HCT116 (cell line): Measurements from ENCODE around the gene DMBT1. TPM values are rescaled to one million over a fixed set of nuclear protein-coding genes. Genes with fewer than 3 reads are reported as not detected.

Source experiments
- ATAC-seq: fragments of 200-7000 bp; cut with Tn5 transposase; 2 replicates; pipeline ENCODE4 v1.9.1; 2020; ENCODE audit warnings: mild to moderate bottlenecking, moderate library complexity
- BruUV-seq: library from RNA; stranded (reverse); fragments of 400-500 nt; replicated peaks from 2 replicates; lab custom pipeline; 2021; lab: Mats Ljungman, UMichigan
- CTCF ChIA-PET: fragments of 300-600 bp; sonication (Branson Sonifier 250); formaldehyde crosslinking; loops from one replicate; lab custom pipeline; 2021; ENCODE audit warnings: antibody characterized with exemption; lab: Charles Lee
- POLR2A ChIA-PET: fragments of 300-600, 350-600 bp; sonication (Branson Sonifier 250); formaldehyde crosslinking; loops from one replicate; lab custom pipeline; 2021; ENCODE audit warnings: antibody characterized with exemption; lab: Charles Lee
- RAD21 ChIA-PET, 2 experiments: fragments of 300-600 bp; sonication (Branson Sonifier 250); formaldehyde crosslinking; loops; one replicate each; lab custom pipeline; 2023; ENCODE audit warnings: low total read pairs in 2 of 2; ENCODE audit not compliant: uncharacterized antibody in 2 of 2, unreplicated experiment in 2 of 2, low non-redundant PET in 1 of 2; lab: Charles Lee
- DNase-seq: peaks from one replicate; pipeline ENCODE4 v3.0.0-alpha.2; 2010; ENCODE audit warnings: low read depth, low spot score
- H2AFZ ChIP-seq: fragments of 200-600 bp; shearing (Covaris generic), sonication (generic); 2 replicates; pipeline ENCODE4 v1.6.1; 2017; ENCODE audit warnings: low read depth, mixed run types, mixed read lengths, antibody characterized with exemption, low read length; ENCODE audit not compliant: poor library complexity, severe bottlenecking
- H3K27ac ChIP-seq: 2 replicates; pipeline ENCODE4 v1.5.1; 2012; ENCODE audit warnings: low read depth, low read length
- H3K27me3 ChIP-seq: fragments of 200-600 bp; sonication (generic); 2 replicates; pipeline ENCODE4 v1.6.1; 2016; ENCODE audit warnings: mixed run types, low read length, mixed read lengths; ENCODE audit not compliant: insufficient read depth
- H3K36me3 ChIP-seq, 2 experiments: fragments of 200-500 bp in 1 of 2; fragments of 200-600 bp in 1 of 2; sonication (Bioruptor generic) in 1 of 2; sonication (generic) in 1 of 2; 2 replicates each; pipeline versions ENCODE4 v1.5.1 to v1.6.1; 2014 to 2016; ENCODE audit warnings: low read length in 2 of 2, inconsistent platforms in 1 of 2, mixed read lengths in 1 of 2, mixed run types in 1 of 2; ENCODE audit not compliant: insufficient read depth in 2 of 2, control insufficient read depth in 1 of 2
- H3K4me1 ChIP-seq, 2 experiments: fragments of 200-600 bp in 1 of 2; sonication (generic) in 1 of 2; 2 replicates each; pipeline versions ENCODE4 v1.5.1 to v1.6.1; 2012 to 2017; ENCODE audit warnings: low read length in 2 of 2, inconsistent platforms in 1 of 2, mild to moderate bottlenecking in 1 of 2, mixed read lengths in 1 of 2, mixed run types in 1 of 2, moderate library complexity in 1 of 2; ENCODE audit not compliant: insufficient read depth in 2 of 2, control insufficient read depth in 1 of 2
- H3K4me2 ChIP-seq: fragments of 200-600 bp; sonication (generic); 2 replicates; pipeline ENCODE4 v1.6.1; 2017; ENCODE audit warnings: mixed run types, low read length, mixed read lengths
- H3K4me3 ChIP-seq, 2 experiments: fragments of 200-600 bp in 1 of 2; sonication (generic) in 1 of 2; replicated peaks in 1 of 2; 2 replicates each; pipeline ENCODE4 v1.5.1; 2011 to 2016; ENCODE audit warnings: low read length in 2 of 2, control low read depth in 1 of 2, low read depth in 1 of 2, mild to moderate bottlenecking in 1 of 2, mixed read lengths in 1 of 2, mixed run types in 1 of 2
- H3K79me2 ChIP-seq: fragments of 200-600 bp; sonication (generic); 2 replicates; pipeline ENCODE4 v1.6.1; 2017; ENCODE audit warnings: mild to moderate bottlenecking, mixed run types, low read length, moderate library complexity, mixed read lengths; ENCODE audit not compliant: insufficient read depth
- H3K9ac ChIP-seq: fragments of 200-600 bp; sonication (generic); 2 replicates; pipeline ENCODE4 v1.6.1; 2016; ENCODE audit warnings: low read length, mixed read lengths
- H3K9me2 ChIP-seq: fragments of 200-600 bp; sonication (generic), shearing (Covaris generic); 2 replicates; pipeline ENCODE4 v1.6.1; 2017; ENCODE audit warnings: mixed run types, mild to moderate bottlenecking, moderate library complexity; ENCODE audit not compliant: insufficient read depth
- H3K9me3 ChIP-seq, 2 experiments: fragments of 200-500 bp in 1 of 2; fragments of 200-600 bp in 1 of 2; sonication (Bioruptor generic) in 1 of 2; sonication (generic) in 1 of 2; 2 replicates each; pipeline ENCODE4 v1.6.1; 2014 to 2017; ENCODE audit warnings: low read length in 2 of 2, mixed read lengths in 2 of 2, inconsistent platforms in 1 of 2, low read depth in 1 of 2, mild to moderate bottlenecking in 1 of 2, mixed run types in 1 of 2, moderate library complexity in 1 of 2; ENCODE audit not compliant: control insufficient read depth in 1 of 2, insufficient read depth in 1 of 2
- H4K20me1 ChIP-seq: fragments of 200-600 bp; sonication (generic), shearing (Covaris generic); 2 replicates; pipeline ENCODE4 v1.6.1; 2017; ENCODE audit warnings: mixed run types, mild to moderate bottlenecking, moderate library complexity; ENCODE audit not compliant: insufficient read depth
- CEBPB ChIP-seq: IDR thresholded peaks from 2 replicates; pipeline ENCODE4 v1.6.1; 2012; ENCODE audit warnings: low read depth
- EGR1 ChIP-seq: IDR thresholded peaks from 2 replicates; pipeline ENCODE4 v1.6.1; 2012; ENCODE audit warnings: low read depth
- ELF1 ChIP-seq: IDR thresholded peaks from 2 replicates; pipeline ENCODE4 v1.6.1; 2012; ENCODE audit warnings: low read depth, borderline replicate concordance
- EZH2 ChIP-seq: fragments of 200-600 bp; sonication (generic); IDR thresholded peaks from 2 replicates; pipeline ENCODE4 v1.6.1; 2017; ENCODE audit warnings: antibody characterized with exemption, mixed run types
- EZH2phosphoT487 ChIP-seq: fragments of 200-600 bp; IDR thresholded peaks from 2 replicates; pipeline ENCODE4 v1.6.1; 2018; ENCODE audit warnings: antibody characterized with exemption, borderline replicate concordance
- FOSL1 ChIP-seq: IDR thresholded peaks from 2 replicates; pipeline ENCODE4 v1.6.1; 2012; ENCODE audit warnings: low read depth
- JUND ChIP-seq: IDR thresholded peaks from 2 replicates; pipeline ENCODE4 v1.6.1; 2012
- POLR2A ChIP-seq: IDR thresholded peaks from 2 replicates; pipeline ENCODE4 v1.7.0; 2011; ENCODE audit warnings: borderline replicate concordance; ENCODE audit not compliant: insufficient read depth, insufficient read length; ENCODE audit errors: extremely low read depth
- RAD21 ChIP-seq: IDR thresholded peaks from 2 replicates; pipeline ENCODE4 v1.6.1; 2012; ENCODE audit warnings: low read depth, mild to moderate bottlenecking
- SIN3A ChIP-seq: IDR thresholded peaks from 2 replicates; pipeline ENCODE4 v1.6.1; 2012; ENCODE audit warnings: low read depth
- SP1 ChIP-seq: IDR thresholded peaks from 2 replicates; pipeline ENCODE4 v1.6.1; 2012; ENCODE audit warnings: low read depth
- TCF7L2 ChIP-seq: IDR thresholded peaks from 2 replicates; pipeline ENCODE4 v1.7.0; 2011; ENCODE audit warnings: borderline replicate concordance, inconsistent platforms; ENCODE audit not compliant: insufficient read depth, insufficient read length; ENCODE audit errors: extremely low read depth
- YY1 ChIP-seq: IDR thresholded peaks from 2 replicates; pipeline ENCODE4 v1.6.1; 2011; ENCODE audit warnings: low read length, low read depth, moderate library complexity, mild to moderate bottlenecking; ENCODE audit not compliant: insufficient replicate concordance; ENCODE audit errors: extremely low read depth
- ZBTB33 ChIP-seq: IDR thresholded peaks from 2 replicates; pipeline ENCODE4 v1.6.1; 2011; ENCODE audit warnings: mild to moderate bottlenecking, low read length, moderate library complexity; ENCODE audit not compliant: insufficient replicate concordance; ENCODE audit errors: extremely low read depth
- ZNF274 ChIP-seq: fragments of 200-500 bp; sonication (Bioruptor generic); IDR thresholded peaks from 2 replicates; pipeline ENCODE4 v1.6.1; 2014; ENCODE audit warnings: mild to moderate bottlenecking, low read depth, low read length, inconsistent platforms
- intact Hi-C: fragments of 100-400 bp; cut with micrococcal nuclease; formaldehyde crosslinking; loops from 2 replicates; pipeline ENCODE4 v1.10.0; 2022
- total RNA-seq: library from RNA; stranded (reverse); gene quantifications from one replicate; pipeline ENCODE4 v1.2.1, GENCODE V29; 2021; ENCODE audit not compliant: unreplicated experiment
- TF ChIP-seq, protein P1 (sequence below): IDR thresholded peaks from 2 replicates; pipeline ENCODE4 v1.6.1; 2012
- TF ChIP-seq, protein P2 (sequence below), 3 experiments: fragments of 200-600 bp in 1 of 3; sonication (generic) in 1 of 3; IDR thresholded peaks in 2 of 3; conservative IDR thresholded peaks in 1 of 3; 2 replicates each; pipeline ENCODE4 v1.5.1; 2012 to 2017; ENCODE audit warnings: low read depth in 2 of 3, low read length in 2 of 3, antibody characterized with exemption in 1 of 3, borderline replicate concordance in 1 of 3, control low read depth in 1 of 3, mild to moderate bottlenecking in 1 of 3, mixed read lengths in 1 of 3, mixed run types in 1 of 3, moderate library complexity in 1 of 3; ENCODE audit not compliant: insufficient read depth in 1 of 3
- TF ChIP-seq, protein P3 (sequence below): IDR thresholded peaks from 2 replicates; pipeline ENCODE4 v1.6.1; 2012

DMBT1 gene
- total RNA-seq, 1 experiment from 2014 or later: 0.17 TPM

DNA sequence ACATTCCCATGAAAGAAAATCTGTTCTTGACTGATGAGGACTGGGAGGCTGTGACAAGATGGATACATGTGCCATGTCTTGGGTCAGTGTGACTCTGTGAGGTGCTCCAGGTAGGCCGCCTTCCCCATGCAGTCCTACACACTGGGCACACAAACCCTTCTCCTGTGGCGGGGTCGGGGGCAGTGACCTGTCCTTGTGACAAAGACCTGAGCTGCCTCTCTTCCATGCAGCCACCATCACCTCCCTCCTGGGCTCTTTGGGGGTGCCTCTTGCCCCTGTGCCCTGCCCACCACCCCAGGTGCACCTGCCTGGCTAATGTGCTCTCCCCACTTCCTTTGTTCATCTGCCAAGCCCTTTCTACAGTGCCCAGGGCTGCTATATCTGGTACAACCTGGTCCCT is 35.7 kb upstream of the DMBT1 start:
- no peaks in the 10 kb centered on the region for H3K9me3 ChIP-seq
- H3K27me3 ChIP-seq: peaks cover 22% of the 10 kb centered on the region; the same call in 1 of the 2 replicates
- H3K4me1 ChIP-seq: no peaks in the 10 kb centered on the region
- H3K4me2 ChIP-seq: no peak overlapping the region
- intact Hi-C loops: loop anchor here (1.0 kb wide), 2 partner anchors 40 to 179 kb away; no protein-coding TSS in a partner anchor
- H3K4me3 ChIP-seq: no peak overlapping the region
- H3K79me2 ChIP-seq: no peaks in the 10 kb centered on the region
- no peak overlapping the region for H2AFZ ChIP-seq
- no TSS peak for BruUV-seq
- DNase-seq (no peak), ATAC-seq (no peak)
- no peak overlapping the region for H3K9ac ChIP-seq
- no peak for TF ChIP-seq CEBPB
- TF ChIP-seq JUND: no peak
- no peak for TF ChIP-seq EGR1
- no peak for TF ChIP-seq ZNF274
- TF ChIP-seq SIN3A: no peak
- TF ChIP-seq RAD21: no peak
- TF ChIP-seq ELF1: no peak
- no peak for TF ChIP-seq SP1
- TF ChIP-seq, protein P1, sequence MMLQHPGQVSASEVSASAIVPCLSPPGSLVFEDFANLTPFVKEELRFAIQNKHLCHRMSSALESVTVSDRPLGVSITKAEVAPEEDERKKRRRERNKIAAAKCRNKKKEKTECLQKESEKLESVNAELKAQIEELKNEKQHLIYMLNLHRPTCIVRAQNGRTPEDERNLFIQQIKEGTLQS: no peak
- TF ChIP-seq, protein P2, sequence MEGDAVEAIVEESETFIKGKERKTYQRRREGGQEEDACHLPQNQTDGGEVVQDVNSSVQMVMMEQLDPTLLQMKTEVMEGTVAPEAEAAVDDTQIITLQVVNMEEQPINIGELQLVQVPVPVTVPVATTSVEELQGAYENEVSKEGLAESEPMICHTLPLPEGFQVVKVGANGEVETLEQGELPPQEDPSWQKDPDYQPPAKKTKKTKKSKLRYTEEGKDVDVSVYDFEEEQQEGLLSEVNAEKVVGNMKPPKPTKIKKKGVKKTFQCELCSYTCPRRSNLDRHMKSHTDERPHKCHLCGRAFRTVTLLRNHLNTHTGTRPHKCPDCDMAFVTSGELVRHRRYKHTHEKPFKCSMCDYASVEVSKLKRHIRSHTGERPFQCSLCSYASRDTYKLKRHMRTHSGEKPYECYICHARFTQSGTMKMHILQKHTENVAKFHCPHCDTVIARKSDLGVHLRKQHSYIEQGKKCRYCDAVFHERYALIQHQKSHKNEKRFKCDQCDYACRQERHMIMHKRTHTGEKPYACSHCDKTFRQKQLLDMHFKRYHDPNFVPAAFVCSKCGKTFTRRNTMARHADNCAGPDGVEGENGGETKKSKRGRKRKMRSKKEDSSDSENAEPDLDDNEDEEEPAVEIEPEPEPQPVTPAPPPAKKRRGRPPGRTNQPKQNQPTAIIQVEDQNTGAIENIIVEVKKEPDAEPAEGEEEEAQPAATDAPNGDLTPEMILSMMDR (IDR thresholded peaks at IDR 0.05 in 2 of 3, conservative IDR thresholded peaks at IDR 0.05 in 1 of 3; ENCODE audit: borderline replicate concordance in 1 of 3, insufficient read depth in 1 of 3, low read depth in 2 of 3, low read length in 2 of 3): no peak
- no peak for TF ChIP-seq EZH2phosphoT487
- no peak for TF ChIP-seq EZH2
- TF ChIP-seq FOSL1: no peak
- TF ChIP-seq POLR2A: no peak
- no peak for TF ChIP-seq TCF7L2
- no peak for TF ChIP-seq YY1
- TF ChIP-seq, protein P3, sequence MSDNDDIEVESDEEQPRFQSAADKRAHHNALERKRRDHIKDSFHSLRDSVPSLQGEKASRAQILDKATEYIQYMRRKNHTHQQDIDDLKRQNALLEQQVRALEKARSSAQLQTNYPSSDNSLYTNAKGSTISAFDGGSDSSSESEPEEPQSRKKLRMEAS: no peak
- TF ChIP-seq ZBTB33: no peak
- H3K27ac ChIP-seq: no peak overlapping the region
- H4K20me1 ChIP-seq: no peaks in the 10 kb centered on the region
- RAD21 ChIA-PET: interaction anchor here in 1 of 2 experiments (1.2 kb wide), 1 partner anchor 41 kb away, joined by 3 read pairs; no protein-coding TSS in a partner anchor
- POLR2A ChIA-PET: no interaction called here
- no peaks in the 10 kb centered on the region for H3K36me3 ChIP-seq
- CTCF ChIA-PET: interaction anchor here (1.3 kb wide), 1 partner anchor 124 kb away, joined by 4 read pairs; no protein-coding TSS in a partner anchor
- no peaks in the 10 kb centered on the region for H3K9me2 ChIP-seq
